NCI-H1436 treated with DMSO at 0.1 percent for 48 hours (cell line): Measurements from ENCODE around the gene PEPD.
"Not testable (repeated sequence)": the region's sequence is repeated elsewhere in the genome, so short reads cannot be mapped to it uniquely, and the experiment has no call there.

ENCODE experiments used
- DNase-seq: peaks from one replicate; lab custom pipeline; 2025; lab: John Stamatoyannopoulos, UW

PEPD gene

DNA sequence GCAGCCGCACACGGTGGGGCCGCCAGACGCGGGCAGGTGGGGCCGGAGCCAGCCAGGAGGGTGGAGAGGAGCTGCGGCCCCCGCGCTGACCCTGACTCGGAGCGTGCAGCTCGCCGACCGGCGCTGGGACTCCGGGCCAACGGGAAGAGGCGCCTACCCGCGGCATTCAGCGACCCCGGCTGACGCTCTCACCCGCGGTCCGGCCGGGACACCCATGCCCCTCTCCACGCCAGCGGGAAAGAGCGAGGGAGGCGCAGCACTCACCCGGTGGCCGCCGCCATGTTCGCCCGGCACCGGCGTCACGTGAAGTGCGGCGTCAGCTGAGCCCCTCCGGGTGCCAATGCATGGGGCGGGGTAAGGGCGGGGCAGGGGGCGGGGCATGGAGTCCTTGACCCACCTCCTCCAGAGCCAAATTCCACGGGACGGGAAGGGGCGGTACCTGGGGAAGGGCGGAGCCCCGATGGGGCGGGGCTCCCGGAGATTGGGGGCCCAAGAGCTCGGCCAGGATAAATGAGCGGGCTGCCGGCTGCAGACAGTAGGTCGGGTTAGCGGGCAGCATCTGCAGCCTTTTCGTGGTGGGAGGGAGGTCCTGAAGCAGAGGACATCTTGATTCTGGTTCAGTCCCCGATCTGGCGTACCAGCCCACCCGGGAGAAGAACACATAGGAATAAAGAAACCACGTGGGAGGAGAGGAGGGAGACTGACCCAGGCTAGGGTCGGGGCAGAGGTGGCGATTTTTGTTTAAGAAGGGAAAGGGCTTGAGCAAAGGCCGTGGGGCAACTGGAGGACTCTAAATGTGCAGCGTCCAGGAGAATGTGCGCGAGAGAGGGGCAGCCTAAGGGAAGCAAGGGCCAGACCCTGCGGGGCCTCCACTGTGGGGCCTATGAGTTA is at the start of gene PEPD:
Gene PEPD, minus strand, starts transcription at position 312 of the 891 bp plus-strand sequence. Its CDS starts 31 bp downstream, at position 281.
- DNase-seq = peak; percentile 25

DNA sequence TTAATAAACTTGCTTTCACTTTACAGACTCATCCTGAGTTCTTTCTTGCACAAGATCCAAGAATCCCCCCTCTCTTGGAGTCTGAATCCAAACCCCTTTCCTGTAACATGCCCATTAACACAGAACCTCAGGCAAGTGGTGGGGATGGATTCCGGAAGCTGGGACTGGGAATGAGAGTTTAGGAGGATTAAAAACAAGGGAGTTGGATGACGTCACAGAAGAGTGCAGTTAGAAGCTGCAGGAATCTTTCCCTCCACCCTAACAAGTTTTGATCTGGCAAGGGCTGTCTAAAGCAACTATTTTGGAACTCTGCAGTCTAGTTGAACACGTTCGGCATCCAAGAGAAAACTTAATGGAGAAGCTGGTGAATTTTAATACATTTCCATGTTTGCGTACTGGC is 48.2 kb upstream of the PEPD start:
- DNase-seq = no peak

DNA sequence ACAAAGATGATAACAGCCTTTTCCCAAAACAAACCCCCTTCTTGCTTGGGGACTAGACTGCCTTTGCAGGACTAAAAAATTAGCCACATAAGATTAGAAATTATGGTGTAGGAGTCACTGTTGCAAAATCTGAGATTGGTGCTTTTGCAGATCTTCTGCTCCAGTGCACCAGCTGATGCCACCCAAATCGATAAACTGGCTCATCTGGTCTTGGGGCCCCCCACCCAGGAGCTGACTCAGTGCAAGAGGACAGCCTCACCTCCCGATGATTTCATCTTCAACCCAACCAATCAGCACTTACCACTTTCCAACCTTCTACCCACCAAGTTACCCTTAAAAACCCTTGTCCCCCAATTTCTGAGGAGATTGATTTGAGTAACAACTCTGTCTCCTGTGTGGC is 47.1 kb upstream of the PEPD start:
- no peak for DNase-seq

DNA sequence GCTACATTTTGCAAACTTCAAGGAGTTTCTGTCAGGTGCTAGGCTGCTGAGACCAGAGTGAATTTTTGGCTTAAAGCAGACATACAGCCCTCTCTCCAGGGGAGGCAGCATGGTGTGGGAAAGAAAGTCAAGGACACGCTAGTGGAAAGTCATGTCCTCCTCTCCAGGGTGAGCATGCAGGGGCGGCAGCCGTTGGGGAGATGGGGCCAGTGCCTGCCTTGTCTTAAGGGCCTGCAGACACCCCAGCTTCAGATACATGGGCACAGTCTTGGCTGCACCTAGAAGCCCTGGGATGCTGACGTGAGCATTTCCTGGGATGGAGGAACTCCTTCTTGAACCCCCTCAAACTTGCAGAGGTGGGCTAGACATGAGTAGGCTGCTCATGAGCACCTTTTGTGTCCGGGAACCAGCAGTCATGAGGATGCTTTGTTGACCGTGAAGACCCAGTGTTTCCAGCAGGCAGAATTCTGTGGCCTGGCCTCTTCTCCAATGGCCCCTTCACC is 43.3 kb upstream of the PEPD start:
- DNase-seq = no peak

DNA sequence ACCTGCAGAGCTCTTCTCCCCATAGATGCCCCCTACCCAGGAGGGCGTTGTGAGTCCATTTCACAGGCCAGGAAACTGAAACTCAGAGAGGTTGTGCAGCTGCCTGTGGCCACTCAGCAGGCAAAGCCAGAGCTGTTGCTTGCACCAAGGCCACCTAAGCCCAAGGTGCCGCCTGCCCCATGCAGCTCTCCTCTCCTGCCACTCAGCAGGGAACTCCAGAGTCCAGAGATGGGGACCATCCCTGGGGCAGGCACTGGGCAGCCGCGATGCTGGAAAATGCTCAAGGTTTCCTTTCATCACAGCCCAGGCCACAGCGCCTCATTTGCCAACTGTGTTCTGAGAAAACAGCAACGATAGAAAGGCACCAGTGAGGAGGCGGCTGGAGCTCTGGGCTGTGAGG is 41.0 kb upstream of the PEPD start:
- no peak for DNase-seq

DNA sequence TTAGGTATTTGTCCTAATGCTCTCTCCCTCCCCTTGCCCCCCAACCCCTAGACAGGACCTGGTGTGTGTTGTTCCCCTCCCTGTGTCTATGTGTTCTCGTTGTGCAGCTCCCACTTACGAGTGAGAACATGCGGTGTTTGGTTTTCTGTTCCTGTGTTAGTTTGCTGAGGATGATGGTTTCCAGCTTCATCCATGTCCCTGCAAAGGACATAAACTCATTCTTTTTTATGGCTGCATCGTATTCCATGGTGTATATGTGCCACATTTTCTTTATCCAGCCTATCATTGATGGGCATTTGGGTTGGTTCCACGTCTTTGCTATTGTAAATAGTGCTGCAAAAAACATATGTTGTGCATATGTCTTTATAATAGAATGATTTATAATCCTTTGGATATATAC is 40.1 kb upstream of the PEPD start:
- not testable (repeated sequence) for DNase-seq

DNA sequence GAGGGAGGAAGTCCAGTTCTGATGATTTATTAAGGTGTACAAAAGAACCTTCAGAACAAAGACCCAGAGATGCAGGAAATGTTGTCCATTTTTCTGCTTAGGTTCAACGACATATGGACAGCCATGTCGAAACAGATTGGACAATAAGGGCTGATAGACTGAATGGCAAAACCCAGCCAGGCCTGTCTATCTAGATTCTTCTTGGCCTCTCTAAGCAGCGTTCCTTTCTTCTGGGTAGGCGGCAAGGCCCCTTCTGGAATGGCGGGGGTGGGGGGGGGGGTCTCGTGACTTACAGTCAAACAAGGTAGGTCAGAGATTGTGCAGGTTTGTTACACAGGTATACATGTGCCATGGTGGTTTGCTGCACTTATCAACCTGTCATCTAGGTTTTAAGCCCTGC is 39.7 kb upstream of the PEPD start:
- DNase-seq = no peak

DNA sequence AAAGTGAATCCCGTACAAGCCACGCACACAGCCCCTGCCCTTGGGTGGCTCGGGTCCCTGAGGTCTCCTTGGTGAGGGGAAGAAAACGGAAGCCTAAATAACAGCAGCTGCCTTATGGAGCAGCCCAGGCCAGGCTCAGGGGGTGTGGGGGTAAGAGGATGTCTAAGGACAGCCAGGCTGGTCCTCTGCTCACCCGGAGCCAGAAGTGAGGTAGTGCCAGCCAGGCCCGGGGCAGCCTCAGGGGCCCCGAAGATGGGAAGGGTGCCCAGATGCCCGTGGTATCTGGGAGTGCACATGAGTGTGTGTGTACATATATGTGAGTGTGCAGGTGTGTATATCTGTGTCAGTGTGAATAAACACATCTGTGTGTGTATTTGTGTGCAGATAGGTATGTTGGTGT is 38.4 kb upstream of the PEPD start:
- no peak for DNase-seq

DNA sequence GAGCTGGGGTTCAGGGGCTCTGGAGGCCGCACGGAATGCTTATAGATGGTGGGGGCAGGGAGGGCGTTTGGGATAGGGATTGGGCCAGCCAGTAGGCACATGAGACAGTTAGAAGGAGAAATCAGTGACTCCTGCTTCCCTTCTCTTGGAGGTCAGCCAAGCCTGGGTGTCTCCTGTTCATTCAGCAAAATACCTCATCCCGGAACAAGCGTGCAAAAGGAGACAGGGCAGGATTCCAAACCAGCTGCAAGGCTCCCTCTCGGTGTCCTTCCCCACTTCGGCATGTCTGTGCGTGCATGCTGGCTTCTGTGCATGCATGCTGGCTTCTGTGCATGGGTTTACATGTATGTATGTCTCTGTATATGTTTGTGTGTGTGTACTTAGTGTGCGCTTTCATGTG is 37.3 kb upstream of the PEPD start:
- DNase-seq = no peak

DNA sequence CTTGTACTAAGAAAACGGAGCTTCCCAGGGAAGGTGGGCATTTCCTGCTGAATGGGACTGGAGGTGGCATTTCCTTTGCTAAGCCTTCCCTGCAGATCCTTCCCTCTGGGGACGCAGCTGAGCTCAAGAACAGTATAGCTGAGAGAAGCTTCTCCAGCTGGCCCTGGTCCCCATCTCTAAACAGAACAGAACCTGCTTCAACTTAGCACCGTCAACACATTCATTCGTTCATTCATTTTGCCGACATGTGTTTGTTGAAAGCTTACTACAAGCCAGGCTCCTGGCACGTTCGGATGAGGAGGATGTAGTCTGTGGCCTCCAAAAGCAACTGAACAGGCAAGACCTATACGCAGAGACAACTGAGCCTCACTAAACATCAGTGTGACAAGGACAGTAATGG is 36.6 kb upstream of the PEPD start:
- DNase-seq = no peak

DNA sequence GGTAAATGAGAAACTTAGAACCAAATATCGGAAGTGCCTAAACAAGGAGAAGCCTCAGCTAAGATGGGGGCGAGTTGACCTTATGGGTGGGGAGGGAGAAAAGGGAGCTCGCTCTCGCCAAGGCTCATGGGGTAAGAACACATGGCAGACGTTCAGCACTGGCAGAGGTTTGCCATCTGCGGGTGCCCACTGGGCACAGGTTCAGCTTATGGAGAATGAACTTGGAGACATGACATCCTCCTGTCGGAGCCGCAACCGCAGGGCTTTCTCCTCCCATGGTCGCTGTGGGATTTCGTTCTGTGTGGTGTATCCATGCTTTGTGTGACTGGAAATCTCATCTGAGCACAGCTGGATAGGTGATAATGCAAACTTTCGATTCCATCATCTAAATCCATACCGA is 36.1 kb upstream of the PEPD start:
- no peak for DNase-seq

DNA sequence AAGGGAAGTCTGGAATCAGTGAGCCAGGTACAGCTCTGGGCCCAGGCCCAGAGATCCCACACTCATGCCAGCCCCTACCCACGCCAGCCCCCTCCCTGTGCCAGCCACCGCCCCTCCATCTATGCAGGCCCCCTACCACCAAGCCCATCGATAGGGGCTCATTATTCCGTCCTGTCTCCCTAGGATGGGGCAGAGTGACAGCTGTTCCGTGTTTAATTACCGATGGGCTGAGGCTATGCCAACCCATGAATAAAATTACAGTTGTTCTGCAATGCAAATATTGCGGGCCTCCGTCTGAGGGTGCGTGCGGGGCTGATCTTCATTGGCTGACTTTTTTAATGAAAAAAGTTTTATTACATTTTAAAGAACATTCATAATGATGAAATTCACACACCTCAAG is 35.6 kb upstream of the PEPD start:
- DNase-seq = no peak

DNA sequence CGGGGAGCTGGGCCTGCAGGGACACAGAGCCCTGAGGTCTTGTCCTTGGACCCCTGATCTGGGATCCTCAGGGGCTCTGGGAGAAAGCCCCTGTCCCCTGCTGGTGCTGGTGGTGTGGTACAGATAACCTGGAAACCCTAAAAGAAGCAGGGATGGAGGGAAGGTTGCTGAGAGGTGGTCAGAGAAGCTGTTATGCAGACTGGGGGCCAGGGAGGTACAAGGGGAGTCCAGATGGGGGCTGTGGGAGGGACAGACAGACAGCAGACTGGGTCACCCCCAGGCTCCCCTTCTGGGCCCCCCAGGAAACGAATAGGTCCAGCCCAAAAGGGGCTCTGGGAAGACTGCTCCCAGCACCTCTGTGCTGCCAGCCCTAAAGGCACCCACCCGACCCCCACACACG is 34.7 kb upstream of the PEPD start:
- no peak for DNase-seq

DNA sequence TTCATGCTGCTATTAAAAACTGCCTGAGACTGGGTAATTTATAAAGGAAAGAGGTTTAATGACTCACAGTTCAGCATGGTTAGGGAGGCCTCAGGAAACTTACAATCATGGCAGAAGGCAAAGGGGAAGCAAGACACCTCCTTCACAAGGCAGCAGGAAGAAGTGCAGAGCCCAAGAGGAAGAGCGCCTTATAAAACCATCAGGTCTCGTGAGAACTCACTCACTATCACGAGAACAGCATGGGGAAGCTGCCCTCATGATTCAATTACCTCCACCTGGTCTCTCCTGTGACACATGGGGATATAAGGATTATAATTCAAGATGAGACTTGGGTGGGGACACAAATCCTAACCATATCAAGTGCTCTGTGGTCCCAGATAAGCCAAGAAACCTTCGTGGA is 34.1 kb upstream of the PEPD start:
- not testable (repeated sequence) for DNase-seq

DNA sequence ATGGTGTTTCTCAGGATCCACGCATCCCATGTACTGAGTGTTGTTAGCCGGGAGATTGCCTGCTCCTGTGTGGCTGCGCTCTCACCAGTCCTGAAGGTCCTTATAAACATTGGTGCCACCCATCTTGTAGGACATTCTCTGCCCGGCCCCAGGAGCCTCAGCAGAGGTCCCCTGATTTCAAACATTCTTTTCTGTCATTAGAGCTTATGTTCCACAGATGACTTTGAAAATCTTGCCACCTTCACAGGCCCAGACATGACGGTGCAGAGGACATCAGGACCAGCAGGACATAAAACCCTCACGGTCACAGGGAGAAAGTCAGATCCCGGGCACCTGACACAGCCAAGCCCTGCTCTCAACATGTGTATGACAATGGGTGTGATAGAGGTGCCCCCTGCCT is 33.2 kb upstream of the PEPD start:
- no peak for DNase-seq

DNA sequence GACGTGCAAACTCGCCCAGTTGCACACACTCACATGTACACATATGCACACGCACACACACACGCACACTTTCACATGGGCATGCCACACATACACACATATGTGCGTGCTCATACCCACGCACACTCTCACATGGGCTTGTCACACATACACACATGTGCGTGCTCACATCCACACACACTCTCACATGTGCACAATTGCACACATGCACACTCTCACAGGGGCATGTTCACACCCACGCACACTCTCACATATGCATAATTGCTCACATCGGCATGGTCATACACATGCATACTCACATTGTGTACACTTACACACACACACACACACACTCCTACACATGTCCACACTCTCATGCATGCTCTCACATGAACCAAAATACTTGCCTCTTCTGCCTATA is 32.8 kb upstream of the PEPD start:
- no peak for DNase-seq

DNA sequence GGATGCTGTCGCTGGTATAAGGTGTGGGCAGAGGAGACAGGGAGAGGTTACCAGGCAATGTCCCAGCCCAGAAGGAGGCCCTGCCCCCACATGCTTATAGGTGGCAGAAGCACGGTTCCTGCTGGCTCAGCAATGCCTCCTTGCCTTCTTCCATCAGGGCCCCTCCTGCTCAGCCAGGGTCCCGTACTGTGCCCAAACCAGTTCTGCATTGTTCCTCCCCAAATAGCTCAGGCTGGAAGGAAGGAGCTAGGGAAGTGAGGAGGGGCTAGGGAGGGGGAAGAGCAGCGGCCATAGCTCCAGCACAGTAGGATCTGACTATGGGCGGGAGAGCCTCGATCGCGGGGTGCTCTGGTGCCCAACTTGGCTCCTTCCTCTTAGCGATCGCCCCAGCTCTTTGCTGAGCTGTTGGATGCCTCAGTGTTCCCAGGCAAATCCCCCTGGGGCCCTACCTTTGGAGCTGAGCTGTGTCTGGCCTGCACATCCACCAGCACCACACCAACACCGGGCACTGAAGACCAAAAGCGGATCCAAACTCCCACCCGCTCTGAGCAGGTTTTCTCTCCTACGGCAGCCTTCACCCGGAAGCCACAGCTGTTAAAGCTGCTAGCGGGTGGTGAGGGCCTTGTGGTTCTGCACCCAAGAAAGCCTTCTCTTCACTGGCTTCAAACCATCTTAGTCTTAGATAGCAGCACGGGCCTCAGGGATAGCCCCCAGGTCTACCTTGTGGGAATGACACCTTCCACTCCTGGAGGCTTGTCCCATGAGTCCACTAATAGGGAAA is 32.1 kb upstream of the PEPD start:
- no peak for DNase-seq

DNA sequence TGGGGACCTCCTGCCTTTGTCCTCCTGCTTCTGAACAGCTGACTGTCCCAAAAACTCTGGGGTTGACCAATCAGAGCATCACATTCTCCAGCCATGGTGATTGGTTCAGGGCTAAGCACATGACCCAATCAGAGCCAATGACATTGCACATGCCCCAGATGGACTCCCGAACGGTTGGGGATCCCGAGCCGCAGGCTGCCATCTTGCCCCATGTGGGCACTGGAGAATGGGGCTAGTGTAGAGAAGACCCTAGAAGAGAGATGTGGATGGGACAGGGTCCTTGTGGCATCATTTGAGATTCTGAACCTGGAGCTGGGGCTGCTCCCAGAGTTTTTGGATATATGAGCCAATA is 31.3 kb upstream of the PEPD start:
- DNase-seq = no peak

DNA sequence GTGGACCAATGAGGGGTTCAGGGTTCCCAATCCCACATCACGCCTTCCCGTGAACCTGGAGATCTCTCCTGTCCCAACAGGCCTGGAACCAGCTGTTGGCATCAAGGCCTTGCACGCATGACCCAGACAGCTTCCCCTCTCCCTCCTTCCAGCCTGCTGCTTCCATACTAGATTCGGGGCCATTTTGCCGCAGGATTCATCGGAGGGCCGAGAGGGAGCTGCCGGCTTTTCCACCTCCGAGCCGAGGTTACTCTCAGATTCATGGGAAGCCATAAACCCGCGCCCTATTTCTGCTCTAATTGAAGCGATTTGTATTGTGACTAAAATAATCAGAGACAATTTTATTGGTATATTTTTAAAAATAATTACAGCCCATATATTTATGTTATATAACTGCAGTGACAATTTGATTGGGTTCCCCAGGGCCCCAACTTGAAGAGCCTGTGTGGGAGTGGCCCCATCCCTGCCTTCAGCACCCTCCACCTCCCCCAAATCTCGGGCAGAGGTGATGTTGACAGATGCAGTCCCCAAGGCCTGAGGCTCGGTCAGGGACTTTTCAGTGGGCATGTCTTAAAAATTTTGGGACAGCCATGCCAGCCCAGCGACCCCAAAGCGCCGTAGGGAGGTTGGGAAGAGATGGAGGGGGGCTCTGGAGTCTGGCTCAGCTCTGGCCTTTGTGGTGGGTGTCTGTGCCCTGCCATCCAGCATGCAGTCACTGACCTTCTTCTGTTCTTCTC is 30.8 kb upstream of the PEPD start:
- no peak for DNase-seq

DNA sequence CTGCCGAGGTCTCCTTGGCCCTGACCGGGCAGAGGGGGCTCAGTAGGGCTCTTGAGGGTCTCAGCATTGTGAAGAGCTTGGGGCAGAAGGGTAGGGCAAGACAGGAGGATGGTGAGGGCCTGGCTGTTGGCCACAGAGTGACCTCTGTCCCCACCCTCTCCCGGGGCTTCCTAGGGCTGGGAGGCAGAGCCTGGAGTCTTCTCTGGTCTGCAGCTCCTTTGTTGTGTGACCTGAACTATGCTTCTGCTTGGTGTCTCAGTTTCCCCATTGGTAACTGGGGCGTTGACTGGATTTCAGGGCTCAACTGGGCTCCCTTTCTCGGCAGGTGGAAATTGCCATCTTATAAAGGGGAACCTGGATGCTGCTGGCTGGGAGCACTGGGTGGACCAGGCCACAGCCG is 30.1 kb upstream of the PEPD start:
- DNase-seq = no peak

DNA sequence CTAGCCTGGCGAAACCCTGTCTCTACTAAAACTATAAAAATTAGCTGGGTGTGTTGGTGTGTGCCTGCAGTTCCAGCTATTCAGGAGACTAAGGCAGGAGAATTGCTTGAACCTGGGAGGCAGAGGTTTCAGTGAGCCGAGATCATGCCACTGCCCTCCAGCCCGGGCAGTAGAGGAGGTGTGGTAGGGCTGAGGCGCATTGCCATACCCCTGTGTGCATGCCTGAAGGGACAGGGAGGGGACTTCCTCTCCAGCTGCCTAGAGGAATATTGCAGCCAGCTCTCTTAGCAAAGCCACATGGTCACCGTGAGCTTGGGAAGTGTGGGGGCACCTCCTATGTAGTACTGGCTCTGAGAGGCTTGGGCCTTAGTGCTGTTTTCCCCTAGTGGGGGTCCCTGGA is 29.2 kb upstream of the PEPD start:
- no peak for DNase-seq

DNA sequence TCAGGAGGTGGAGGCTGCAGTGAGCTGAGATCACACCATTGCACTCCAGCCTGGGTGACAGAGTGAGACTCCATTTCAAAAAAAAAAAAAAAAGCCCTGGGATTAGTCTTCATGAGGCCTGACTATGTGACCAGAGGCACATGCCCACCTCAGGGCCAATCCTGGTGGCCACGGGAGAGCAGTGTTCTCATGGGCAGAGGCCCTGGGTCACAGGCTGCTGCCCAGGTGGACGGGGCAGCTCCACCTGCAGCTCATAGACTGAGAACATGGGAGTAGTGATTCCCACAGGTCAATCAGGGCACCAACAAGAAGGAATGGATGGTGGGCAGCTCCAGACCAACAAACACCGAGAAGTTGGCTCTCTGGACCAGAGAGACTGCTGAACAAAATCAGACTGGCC is 26.1 kb upstream of the PEPD start:
- no peak for DNase-seq

DNA sequence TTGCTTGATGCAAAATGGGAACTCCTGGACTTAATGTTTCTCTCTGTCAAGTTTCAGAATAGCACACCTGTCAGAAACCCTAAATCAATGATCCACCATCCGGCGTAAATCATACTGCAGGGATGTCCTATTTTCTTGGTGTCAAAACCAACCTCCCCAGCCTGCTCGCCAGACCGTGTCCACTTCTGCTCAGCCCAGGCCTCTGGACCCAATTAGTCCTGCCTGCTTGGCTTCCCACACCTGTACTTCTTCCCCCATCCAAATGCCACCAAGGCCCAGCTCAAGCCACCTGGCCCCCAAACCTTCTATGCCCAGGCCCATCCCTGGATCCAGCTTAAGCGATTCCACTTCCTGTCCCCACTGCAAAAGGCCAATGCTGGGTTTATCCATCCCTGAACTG is 25.1 kb upstream of the PEPD start:
- no peak for DNase-seq
